ENCODE measurements around the gene SLC6A9.

DNA sequence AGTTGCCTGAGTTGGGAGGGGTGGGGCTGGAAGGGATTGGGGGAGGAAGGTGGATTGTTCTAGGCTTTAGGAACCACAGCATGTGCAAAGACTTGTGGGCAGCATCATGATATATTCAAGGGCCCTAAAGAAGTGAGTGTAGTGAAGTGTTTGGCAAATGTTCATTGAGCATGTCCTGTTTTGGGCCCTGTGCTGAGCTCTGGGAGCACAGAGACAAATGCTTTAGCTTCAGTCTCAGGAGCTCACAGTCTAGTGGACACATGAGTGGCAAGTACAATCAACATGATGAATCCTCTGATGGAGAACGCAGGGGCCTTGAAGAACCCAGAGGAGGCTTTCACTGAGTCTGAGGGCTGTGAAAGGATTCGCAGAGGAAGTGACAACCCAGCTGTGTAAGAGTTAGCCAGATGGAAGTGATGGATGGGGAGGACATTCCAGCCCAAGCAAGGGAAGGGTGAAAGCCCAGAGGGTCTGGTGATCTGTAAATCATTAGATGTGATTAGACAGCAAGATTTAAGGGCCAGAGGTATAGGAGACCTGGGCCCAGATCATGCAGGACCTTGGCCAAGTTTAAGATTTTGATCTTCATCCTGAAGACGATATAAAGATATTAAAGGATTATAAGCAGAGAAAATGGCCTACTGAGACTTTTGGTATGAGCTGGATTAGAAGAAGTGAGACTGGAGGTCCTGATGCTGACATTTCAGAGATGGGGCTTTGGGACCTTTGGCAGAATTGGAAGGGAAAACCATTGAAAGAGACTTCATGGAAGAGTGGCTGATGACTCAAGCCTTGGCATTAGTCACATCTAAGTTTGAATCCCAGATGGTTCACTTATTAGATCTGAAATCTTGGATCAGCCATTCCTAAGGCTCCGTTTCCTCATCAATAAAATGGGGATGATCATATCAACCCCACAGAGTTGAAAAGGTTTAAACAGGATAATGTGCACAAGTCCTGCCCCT, 80.0 kb downstream of the SLC6A9 start:
- TF ChIP-seq, protein P1, sequence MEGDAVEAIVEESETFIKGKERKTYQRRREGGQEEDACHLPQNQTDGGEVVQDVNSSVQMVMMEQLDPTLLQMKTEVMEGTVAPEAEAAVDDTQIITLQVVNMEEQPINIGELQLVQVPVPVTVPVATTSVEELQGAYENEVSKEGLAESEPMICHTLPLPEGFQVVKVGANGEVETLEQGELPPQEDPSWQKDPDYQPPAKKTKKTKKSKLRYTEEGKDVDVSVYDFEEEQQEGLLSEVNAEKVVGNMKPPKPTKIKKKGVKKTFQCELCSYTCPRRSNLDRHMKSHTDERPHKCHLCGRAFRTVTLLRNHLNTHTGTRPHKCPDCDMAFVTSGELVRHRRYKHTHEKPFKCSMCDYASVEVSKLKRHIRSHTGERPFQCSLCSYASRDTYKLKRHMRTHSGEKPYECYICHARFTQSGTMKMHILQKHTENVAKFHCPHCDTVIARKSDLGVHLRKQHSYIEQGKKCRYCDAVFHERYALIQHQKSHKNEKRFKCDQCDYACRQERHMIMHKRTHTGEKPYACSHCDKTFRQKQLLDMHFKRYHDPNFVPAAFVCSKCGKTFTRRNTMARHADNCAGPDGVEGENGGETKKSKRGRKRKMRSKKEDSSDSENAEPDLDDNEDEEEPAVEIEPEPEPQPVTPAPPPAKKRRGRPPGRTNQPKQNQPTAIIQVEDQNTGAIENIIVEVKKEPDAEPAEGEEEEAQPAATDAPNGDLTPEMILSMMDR (conservative IDR thresholded peaks at IDR 0.05; ENCODE audit: low read length) = no peak
- TF ChIP-seq EZH2phosphoT487 (IDR thresholded peaks at IDR 0.05; ENCODE audit: borderline replicate concordance, low read depth, low read length) = no peak
